ENCODE data around the gene CHAMP1.
A peak's percentile ranks its signal among the peaks of the same experiment; 100 is the strongest.

Gene CHAMP1

GRCh38 chr13:114314074-114314912 is at the start of gene CHAMP1:
Gene CHAMP1 (plus strand): TSS chr13:114314503. CDS start chr13:114323843, 9,340 bp downstream.
- peak; percentile 87 for DNase-seq (ENCODE audit: low read depth)

GRCh38 chr13:114264886-114265611 is 49.3 kb upstream of the CHAMP1 start:
- no peak for DNase-seq (ENCODE audit: low read depth)

- DNase-seq (ENCODE audit: low read depth) = no peak
These were observed 48.1 kb upstream of the CHAMP1 start for GRCh38 chr13:114266241-114266640.

GRCh38 chr13:114268344-114269280 is 45.7 kb upstream of the CHAMP1 start:
- DNase-seq (ENCODE audit: low read depth) = no peak

- no peak for DNase-seq (ENCODE audit: low read depth)
These were observed 45.0 kb upstream of the CHAMP1 start for GRCh38 chr13:114269281-114269770.

- no peak for DNase-seq (ENCODE audit: low read depth)
These were observed 41.3 kb upstream of the CHAMP1 start for GRCh38 chr13:114272977-114273376.

GRCh38 chr13:114275304-114275703 is 39.0 kb upstream of the CHAMP1 start:
- DNase-seq (ENCODE audit: low read depth) = no peak

- no peak for DNase-seq (ENCODE audit: low read depth)
These were observed 35.2 kb upstream of the CHAMP1 start for GRCh38 chr13:114279146-114279545.

- no peak for DNase-seq (ENCODE audit: low read depth)
These were observed 34.4 kb upstream of the CHAMP1 start for GRCh38 chr13:114279758-114280355.

- DNase-seq (ENCODE audit: low read depth) = peak; percentile 81
These were observed 32.8 kb upstream of the CHAMP1 start, which contains the start of gene UPF3A for GRCh38 chr13:114281351-114282040. Gene UPF3A (plus strand): TSS chr13:114281601. CDS start chr13:114281640, 39 bp downstream.

GRCh38 chr13:114282041-114282670 is 32.1 kb upstream of the CHAMP1 start:
- peak; percentile 4 for DNase-seq (ENCODE audit: low read depth)

- no peak for DNase-seq (ENCODE audit: low read depth)
These were observed 30.7 kb upstream of the CHAMP1 start for GRCh38 chr13:114283576-114283975.

GRCh38 chr13:114284680-114285079 is 29.6 kb upstream of the CHAMP1 start:
- no peak for DNase-seq (ENCODE audit: low read depth)

GRCh38 chr13:114285166-114285808 is 29.0 kb upstream of the CHAMP1 start:
- no peak for DNase-seq (ENCODE audit: low read depth)

GRCh38 chr13:114286808-114287207 is 27.5 kb upstream of the CHAMP1 start:
- DNase-seq (ENCODE audit: low read depth) = no peak

GRCh38 chr13:114288157-114288591 is 26.1 kb upstream of the CHAMP1 start:
- no peak for DNase-seq (ENCODE audit: low read depth)

- no peak for DNase-seq (ENCODE audit: low read depth)
These were observed 17.9 kb upstream of the CHAMP1 start for GRCh38 chr13:114296448-114296847.

- no peak for DNase-seq (ENCODE audit: low read depth)
These were observed 17.4 kb upstream of the CHAMP1 start for GRCh38 chr13:114296902-114297301.

- DNase-seq (ENCODE audit: low read depth) = no peak
These were observed 15.4 kb upstream of the CHAMP1 start for GRCh38 chr13:114298866-114299265.
